DMS 273 (cell line): ENCODE measurements around the gene ADAR.

Source experiments
- DNase-seq: peaks from one replicate; lab custom pipeline; 2025; ENCODE audit not compliant: unreplicated experiment; lab: John Stamatoyannopoulos, UW

Gene ADAR

GRCh38 chr1:154559466-154560044 lies 48.4 kb downstream of the ADAR start:
- DNase-seq: peak; percentile 95

- peak; percentile 99 for DNase-seq
Observed at GRCh38 chr1:154558720-154559465, 49.1 kb downstream of the ADAR start.

GRCh38 chr1:154557939-154558719 lies 49.9 kb downstream of the ADAR start, which contains the start of gene UBE2Q1:
Gene UBE2Q1 (minus strand): TSS chr1:154558662. CDS start chr1:154558553, 109 bp downstream.
- peak; percentile 68 for DNase-seq

DNA sequence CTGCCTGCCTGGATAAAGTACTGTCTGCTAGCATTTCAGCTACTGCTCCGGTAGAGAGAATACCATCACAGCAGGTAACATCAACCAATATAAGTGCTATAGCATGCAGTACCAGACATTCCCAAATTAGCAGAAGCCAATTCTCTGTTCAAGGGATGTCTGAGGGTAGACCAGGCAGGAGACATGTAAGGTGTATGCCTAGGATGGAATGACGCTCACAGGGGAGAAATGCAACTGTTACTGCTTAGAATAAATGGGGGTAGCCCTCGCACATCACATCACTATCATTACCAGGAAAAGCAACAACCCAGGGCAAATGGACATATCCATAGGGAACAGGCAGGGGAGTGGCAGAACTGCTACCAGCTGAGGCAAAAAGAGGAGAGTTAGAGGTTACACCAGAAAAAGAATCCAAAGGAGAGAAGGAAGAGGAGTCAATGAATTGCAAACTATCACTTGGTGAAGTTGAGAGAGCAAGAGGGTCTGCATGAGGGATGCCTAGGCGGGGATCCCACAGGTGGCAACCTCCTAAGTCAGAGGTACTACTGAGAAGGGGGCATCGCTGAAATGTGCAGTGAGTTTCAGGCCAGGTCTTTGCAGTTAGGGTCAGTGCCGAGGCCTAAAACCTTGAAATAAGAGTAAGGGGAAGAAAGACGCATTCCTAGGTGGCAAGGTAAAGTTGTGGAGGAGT lies 50.6 kb downstream of the ADAR start:
- no peak for DNase-seq

GRCh38 chr1:154556422-154556821 lies 51.6 kb downstream of the ADAR start:
- DNase-seq: no peak

GRCh38 chr1:154553056-154554030 lies 54.6 kb downstream of the ADAR start:
- peak; percentile 17 for DNase-seq

GRCh38 chr1:154552036-154552435 lies 56.0 kb downstream of the ADAR start:
- DNase-seq: no peak

DNA sequence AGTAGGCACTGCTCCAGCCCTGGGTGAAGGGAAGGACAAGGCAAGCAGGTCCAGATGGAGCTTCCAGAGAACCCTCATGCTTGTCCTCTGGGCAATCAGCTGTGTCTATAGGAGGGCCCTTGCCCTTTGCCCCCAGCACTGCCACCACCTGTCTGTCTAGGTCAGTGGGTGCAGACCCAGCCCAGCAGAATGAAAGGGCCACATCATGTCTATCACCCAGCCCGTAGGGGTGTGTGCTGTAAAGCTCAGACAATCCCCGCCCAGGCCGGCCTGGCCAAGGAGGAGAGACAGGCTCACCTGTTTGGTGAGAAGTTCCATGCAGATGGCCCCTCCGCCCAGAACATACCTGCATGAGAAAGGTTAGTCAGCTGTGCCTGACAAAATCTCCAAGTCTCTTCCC lies 56.5 kb downstream of the ADAR start:
- DNase-seq: no peak

DNA sequence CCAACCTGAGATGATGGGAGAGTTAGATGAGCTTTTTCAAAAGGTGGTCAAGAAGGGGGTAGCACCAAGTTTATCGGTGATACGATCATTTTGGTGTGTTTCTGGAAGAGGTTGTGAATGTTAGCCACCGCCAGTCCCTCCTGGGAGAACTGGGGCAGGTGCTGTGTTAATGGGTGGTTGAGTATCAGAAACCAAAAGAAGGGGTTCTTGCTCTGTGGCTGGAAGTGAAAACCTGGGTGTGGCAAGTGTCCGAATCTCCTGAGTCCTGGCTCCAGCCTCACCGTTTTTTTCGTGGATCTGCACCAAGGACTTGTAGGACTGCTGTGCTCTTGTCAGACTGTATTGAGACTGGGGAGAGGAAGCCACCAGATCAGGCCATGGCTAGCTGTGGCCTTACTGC lies 57.3 kb downstream of the ADAR start:
- no peak for DNase-seq

DNA sequence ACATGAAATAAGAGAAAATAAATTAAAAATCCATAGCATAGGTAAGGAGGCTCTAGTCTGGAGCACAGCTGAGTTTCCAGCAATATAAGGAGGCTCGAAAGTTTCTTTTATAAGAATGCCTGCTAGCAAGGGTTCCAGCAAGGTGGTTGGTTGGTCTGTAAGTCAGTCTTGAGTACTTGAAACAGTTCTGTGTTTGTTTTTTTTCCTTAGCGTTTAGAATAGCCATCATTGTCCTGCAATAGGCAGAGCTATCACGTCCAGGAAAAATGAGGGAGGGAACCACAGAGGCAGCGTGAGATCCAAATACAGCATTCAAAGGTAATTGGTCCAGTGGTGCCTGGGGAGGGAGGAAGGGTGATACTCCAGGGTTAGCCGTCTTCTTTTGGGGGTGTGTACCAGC lies 57.9 kb downstream of the ADAR start:
- DNase-seq: no peak

DNA sequence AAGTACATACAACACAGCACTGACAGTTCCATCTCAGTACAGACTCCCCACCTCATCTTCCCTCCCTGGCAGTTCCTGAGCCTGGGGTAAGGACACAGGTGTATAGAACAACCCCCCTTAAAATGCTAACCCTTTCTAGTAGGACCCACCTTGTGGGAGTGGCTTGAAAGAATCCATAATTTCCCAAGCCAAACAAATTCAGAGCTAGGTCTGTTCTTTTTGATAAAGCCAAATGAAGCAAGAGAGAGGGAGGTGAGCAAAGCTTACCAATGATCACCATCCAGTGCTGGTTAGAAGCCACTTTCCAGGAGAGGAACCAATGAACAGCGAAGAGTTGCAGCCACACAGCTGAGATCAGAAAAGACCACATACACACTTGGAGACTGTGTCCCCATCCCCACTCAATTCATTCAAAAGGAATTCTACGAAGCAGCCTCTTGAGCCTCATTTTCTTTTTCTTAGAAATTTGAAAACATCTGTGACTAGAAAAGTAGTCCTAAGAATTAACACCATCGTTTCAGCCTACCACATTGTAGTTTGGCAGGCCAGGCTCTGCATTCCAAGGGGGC lies 58.7 kb downstream of the ADAR start:
- no peak for DNase-seq

GRCh38 chr1:154548028-154548427 lies 60.0 kb downstream of the ADAR start:
- no peak for DNase-seq

DNA sequence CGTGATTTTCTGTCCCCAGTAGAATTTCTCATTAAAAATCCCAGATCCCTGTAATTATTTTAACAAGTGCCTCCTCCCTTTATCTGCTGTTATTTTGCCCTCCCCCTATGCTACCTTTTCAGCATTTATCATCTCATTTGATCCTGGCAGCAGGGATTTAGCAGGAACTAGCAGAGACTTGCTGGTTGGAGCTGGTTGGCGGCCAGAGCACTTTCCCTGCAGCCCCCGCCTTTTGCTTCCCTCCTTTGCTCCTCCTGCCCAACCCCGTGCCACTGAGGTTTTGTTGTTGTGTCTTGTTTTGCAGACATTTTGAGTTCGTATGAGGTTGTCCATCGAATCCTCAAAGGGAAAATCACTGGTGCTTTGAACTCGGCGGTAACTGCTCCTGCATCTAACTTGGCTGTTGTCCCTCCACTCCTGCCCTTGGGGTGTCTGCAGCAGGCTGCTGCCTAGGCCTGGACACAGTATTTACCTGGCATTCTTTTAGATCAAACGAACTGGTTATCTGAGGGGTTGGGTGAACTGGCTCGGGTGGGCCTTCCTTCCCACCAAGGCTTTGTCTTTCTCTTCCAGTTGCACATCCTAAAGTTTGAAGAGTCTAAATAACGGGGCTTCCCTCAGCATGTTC lies 60.8 kb downstream of the ADAR start:
- no peak for DNase-seq

DNA sequence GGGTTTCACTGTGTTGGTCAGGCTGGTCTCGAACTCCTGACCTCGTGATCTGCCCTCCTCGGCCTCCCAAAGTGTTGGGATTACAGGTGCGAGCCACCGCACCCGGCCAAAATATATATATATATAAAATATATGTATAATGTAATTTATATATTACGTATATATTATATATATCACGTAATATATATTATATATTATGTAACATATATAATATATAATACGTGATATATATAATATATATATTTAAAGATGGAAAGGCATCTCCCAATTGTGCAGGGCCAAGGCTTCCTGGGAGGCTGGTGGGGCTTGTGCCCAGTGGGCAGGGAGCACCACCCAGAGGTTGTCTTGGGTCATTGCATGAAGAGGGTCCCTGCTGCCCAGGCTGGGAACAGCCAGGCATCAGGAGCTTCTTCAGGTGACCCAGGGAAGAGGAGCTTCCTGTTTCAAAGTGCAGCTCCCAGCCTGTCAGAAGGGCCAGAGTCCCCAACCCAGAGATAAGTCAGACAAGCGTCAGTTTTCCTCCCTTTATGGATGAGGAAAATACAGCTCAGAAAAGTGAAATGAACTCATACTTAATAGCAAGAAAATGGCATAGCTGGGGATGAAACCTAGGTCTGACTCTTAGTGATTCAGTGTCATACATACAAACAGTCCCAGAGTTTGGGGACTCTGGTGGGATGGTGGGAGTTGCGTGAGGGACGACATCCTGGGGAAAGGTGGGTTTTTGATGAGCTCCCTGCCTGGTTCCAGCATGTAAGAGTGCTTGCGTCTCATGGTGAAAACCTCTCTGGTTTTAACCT lies 61.5 kb downstream of the ADAR start:
- peak; percentile 85 for DNase-seq

DNA sequence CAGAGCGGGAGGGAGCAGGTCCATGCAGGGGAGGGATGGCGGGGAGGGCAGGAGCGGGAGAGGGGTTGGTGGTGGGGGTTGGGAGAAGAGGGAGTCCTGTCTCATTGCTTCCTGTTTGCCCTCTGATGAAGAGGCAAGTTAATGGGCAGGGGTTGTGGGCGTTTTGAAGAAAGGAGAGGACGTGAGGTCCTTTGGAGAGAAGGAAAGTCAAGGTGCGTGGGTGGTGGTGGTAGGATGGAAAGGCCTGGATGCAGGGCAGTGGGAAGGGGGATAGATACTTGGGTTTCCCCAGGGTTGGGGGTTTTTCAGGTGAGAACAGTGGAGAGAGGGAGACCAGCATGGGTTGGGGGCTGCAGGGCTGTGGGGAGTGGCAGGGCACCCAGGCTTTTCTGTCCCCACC lies 66.8 kb downstream of the ADAR start:
- no peak for DNase-seq

DNA sequence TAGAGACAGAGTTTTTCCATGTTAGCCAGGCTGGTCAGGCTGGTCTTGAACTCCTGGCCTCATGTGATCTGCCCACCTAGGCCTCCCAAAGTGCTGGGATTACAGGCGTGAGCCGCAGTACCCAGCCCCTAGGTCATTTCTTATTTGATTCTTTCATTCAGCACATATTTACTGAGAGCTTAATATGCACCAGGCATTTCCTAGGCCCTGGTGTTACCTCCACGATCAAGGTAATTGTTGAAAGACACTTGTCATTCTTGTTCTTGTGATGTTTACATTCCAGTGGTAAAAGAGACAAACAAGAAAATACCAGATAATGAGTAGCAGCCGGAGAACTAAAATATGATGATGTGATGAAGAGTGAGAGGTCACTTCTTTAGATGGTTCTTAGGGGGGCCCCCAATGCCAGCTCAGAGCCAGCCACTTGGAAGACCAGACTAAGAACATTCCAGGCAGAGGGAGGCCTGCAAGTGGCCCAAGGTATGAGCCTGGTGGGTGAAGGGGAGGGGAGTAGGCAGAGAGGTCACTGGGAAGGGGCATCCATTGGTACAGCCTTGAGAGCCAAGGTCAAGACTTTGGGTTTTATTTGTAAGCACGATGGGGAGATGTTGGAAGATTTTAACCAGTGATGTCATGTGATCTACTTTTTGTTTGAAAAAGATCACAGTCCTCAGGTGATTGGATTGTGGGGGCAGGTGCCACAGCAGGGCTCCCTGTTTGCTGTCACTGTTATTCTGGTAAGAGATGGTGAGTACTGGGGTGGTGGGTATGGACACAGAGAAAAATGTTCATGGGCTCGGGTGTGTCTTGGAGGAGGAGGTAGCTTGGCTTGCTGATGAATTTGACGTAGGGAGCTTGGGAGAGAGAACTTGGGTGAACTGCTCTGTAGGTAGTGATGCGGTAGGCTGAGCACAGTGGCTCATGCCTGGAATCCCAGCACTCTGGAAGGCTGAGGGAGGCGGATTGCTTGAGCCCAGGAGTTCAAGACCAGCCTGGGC lies 68.2 kb downstream of the ADAR start:
- DNase-seq: no peak

DNA sequence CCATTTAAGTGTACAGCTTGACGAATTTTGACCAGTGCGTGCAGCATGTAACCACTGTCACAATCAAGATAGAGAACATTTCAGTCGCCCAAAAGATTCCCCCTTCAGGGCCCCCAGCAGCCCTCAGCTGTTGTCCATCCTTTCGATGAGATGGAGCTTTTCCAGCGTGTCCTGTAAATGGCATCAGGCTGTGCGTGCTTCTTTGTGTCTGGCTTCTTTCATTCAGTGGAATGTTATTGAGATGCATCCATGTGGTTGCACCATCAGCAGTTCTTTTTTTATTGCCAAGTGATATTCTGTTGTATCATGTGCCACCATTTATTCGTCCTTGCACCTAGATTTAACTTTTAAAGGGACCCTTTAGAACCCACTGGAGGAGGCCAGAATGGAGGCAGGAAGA lies 71.4 kb downstream of the ADAR start:
- no peak for DNase-seq
